ENCODE measurements around the gene ALOX15B. TPM values are rescaled to one million over a fixed set of nuclear protein-coding genes. Genes with fewer than 3 reads are reported as not detected.

Gene ALOX15B
- total and polyA plus RNA-seq, 9 of the 15 experiments (the other 6 are each of a cell fraction or from before 2014, with no cell fraction given): 0.04 TPM; not detected in 8

DNA sequence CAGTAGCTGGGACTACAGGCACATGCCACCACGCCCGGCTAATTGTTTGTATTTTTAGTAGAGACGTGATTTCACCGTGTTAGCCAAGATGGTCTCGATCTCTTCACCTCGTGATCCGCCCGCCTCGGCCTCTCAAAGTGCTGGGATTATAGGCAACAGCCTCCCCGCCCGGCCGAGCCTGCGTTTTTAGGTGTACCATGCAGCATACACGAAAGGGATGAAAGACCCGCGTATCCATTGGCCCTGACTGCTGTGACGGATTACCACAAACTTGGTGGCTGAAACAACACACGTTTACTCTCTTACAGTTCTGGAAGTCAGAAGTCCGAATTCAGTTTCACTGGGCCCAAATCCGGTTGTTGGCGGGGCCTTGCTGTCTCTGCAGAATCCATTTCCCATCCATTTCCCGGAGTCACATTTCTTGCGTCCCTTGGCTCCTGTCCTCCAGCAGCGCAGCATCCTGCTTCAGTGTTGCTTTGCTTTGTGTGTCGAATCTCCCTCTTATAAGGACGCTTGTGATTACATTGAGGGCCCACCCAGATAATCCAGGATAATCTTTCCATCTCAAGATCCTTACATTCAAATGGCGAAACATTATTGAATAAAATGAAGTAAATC, 44.8 kb upstream of the ALOX15B start:
- no peak overlapping the region for H3K27ac ChIP-seq (ENCODE audit: extremely low read depth, low read depth, low read length)
- ChIA-PET CTCF (ENCODE audit: low intra/inter-chr PET ratio) (no interaction called here), POLR2A (no interaction called here)
- no peaks in the 10 kb centered on the region for H4K20me1 ChIP-seq (replicated peaks; ENCODE audit: control insufficient read depth, insufficient read depth, low read length)
- peaks cover 0 to 11% of the 10 kb centered on the region in 2 experiments; a peak in 3 of 5 replicates for H3K4me1 ChIP-seq (replicated peaks in 1 of 2; ENCODE audit: control insufficient read depth in 2 of 2, insufficient read depth in 2 of 2, low read length in 2 of 2)
- H3K9me1 ChIP-seq (ENCODE audit: control insufficient read depth, insufficient read depth, low read length): no peaks in the 10 kb centered on the region
- no peaks in the 10 kb centered on the region for H3K36me3 ChIP-seq (ENCODE audit: control insufficient read depth, insufficient read depth, low read length)
- DNase-seq (ENCODE audit: extremely low read depth in 1 of 4, low spot score in 3 of 4) (no peak), ATAC-seq (no peak), FAIRE-seq (no peak)
- in situ Hi-C loops (cut with MboI): no loop called here
- H2AFZ ChIP-seq (ENCODE audit: low read depth, low read length): no peak overlapping the region
- no peak overlapping the region for H3K4me2 ChIP-seq (ENCODE audit: insufficient read depth, low read length)
- BruUV-seq (replicated peaks): no TSS peak
- no peaks in the 10 kb centered on the region for H3K79me2 ChIP-seq (ENCODE audit: control insufficient read depth, insufficient read depth, low read length)
- H3K9ac ChIP-seq (ENCODE audit: insufficient read depth in 1 of 2, low read depth in 2 of 2, low read length in 2 of 2): no peak overlapping the region
- WGBS (ENCODE audit: insufficient coverage, low coverage, missing lambda C conversion rate): 20% methylated on average over 27 of the region's 27 CpGs
- H3K4me3 ChIP-seq: no peak overlapping the region
- intact Hi-C loops (cut with micrococcal nuclease): loop anchor here (5.0 to 10.0 kb wide), 2 partner anchors 61 to 172 kb away; no protein-coding TSS in a partner anchor
- H3K9me3 ChIP-seq (replicated peaks; ENCODE audit: control insufficient read depth, insufficient read depth, low read depth, low read length): no peaks in the 10 kb centered on the region
- peaks cover 4 to 14% of the 10 kb centered on the region in 2 experiments; a peak in 2 of 5 replicates for H3K27me3 ChIP-seq (ENCODE audit: control insufficient read depth in 2 of 2, insufficient read depth in 2 of 2, low read length in 2 of 2)
- TF ChIP-seq, protein P1, sequence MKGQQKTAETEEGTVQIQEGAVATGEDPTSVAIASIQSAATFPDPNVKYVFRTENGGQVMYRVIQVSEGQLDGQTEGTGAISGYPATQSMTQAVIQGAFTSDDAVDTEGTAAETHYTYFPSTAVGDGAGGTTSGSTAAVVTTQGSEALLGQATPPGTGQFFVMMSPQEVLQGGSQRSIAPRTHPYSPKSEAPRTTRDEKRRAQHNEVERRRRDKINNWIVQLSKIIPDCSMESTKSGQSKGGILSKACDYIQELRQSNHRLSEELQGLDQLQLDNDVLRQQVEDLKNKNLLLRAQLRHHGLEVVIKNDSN (CRISPR knock-in tag; IDR thresholded peaks at IDR 0.05): no peak
- TF ChIP-seq STAT5A (IDR thresholded peaks at IDR 0.05; ENCODE audit: borderline replicate concordance, low read length) (no peak), COPS2 (conservative IDR thresholded peaks at IDR 0.05) (no peak), OTX1 (CRISPR knock-in tag; IDR thresholded peaks at IDR 0.05) (no peak), SAP30 (IDR thresholded peaks at IDR 0.05; ENCODE audit: borderline replicate concordance, insufficient read depth, low read depth, low read length, poor library complexity, severe bottlenecking) (no peak), ZKSCAN1 (IDR thresholded peaks at IDR 0.05; ENCODE audit: low read depth, low read length) (no peak), SREBF2 (CRISPR knock-in tag; IDR thresholded peaks at IDR 0.05) (no peak), NR2C1 (IDR thresholded peaks at IDR 0.05) (no peak), NR2C1 (tag; IDR thresholded peaks at IDR 0.05) (no peak), KLF1 (tag; IDR thresholded peaks at IDR 0.05) (no peak), RFX7 (CRISPR knock-in tag; IDR thresholded peaks at IDR 0.05) (no peak), ZNF717 (CRISPR knock-in tag; IDR thresholded peaks at IDR 0.05) (no peak), MAZ (CRISPR knock-in tag; conservative IDR thresholded peaks at IDR 0.05 in 1 of 2, IDR thresholded peaks at IDR 0.05 in 1 of 2) (no peak), RAD21 (CRISPR knock-in tag; conservative IDR thresholded peaks at IDR 0.05 in 1 of 2, IDR thresholded peaks at IDR 0.05 in 1 of 2) (no peak), POLR2AphosphoS2 (IDR thresholded peaks at IDR 0.05; ENCODE audit: low read length) (no peak), RUNX1 (IDR thresholded peaks at IDR 0.05; ENCODE audit: low read depth) (no peak), ZNF75A (CRISPR knock-in tag; IDR thresholded peaks at IDR 0.05) (no peak)
- TF ChIP-seq, protein P2, sequence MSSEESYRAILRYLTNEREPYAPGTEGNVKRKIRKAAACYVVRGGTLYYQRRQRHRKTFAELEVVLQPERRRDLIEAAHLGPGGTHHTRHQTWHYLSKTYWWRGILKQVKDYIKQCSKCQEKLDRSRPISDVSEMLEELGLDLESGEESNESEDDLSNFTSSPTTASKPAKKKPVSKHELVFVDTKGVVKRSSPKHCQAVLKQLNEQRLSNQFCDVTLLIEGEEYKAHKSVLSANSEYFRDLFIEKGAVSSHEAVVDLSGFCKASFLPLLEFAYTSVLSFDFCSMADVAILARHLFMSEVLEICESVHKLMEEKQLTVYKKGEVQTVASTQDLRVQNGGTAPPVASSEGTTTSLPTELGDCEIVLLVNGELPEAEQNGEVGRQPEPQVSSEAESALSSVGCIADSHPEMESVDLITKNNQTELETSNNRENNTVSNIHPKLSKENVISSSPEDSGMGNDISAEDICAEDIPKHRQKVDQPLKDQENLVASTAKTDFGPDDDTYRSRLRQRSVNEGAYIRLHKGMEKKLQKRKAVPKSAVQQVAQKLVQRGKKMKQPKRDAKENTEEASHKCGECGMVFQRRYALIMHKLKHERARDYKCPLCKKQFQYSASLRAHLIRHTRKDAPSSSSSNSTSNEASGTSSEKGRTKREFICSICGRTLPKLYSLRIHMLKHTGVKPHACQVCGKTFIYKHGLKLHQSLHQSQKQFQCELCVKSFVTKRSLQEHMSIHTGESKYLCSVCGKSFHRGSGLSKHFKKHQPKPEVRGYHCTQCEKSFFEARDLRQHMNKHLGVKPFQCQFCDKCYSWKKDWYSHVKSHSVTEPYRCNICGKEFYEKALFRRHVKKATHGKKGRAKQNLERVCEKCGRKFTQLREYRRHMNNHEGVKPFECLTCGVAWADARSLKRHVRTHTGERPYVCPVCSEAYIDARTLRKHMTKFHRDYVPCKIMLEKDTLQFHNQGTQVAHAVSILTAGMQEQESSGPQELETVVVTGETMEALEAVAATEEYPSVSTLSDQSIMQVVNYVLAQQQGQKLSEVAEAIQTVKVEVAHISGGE (CRISPR knock-in tag; IDR thresholded peaks at IDR 0.05): no peak
- TF ChIP-seq, protein P3, sequence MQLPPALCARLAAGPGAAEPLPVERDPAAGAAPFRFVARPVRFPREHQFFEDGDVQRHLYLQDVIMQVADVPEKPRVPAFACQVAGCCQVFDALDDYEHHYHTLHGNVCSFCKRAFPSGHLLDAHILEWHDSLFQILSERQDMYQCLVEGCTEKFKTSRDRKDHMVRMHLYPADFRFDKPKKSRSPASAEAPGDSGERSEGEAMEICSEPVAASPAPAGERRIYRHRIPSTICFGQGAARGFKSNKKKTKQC (CRISPR knock-in tag; IDR thresholded peaks at IDR 0.05): no peak
